PFSK-1 (cell line): ENCODE results near the gene CARS2.

Experiments used
- REST ChIP-seq, 2 experiments: IDR thresholded peaks; 2 replicates each; pipeline versions ENCODE4 v1.6.1 to v1.8.0; 2011 to 2012; ENCODE audit warnings: low read depth in 2 of 2, low read length in 2 of 2, control low read depth in 1 of 2, inconsistent platforms in 1 of 2, mild to moderate bottlenecking in 1 of 2, moderate library complexity in 1 of 2; ENCODE audit not compliant: insufficient read depth in 1 of 2
- TAF1 ChIP-seq: IDR thresholded peaks from 2 replicates; pipeline ENCODE4 v1.6.1; 2012; ENCODE audit warnings: low read length, control low read depth, borderline replicate concordance; ENCODE audit not compliant: insufficient read depth

- no peak for TF ChIP-seq REST (IDR thresholded peaks at IDR 0.05; ENCODE audit: insufficient read depth in 1 of 2, low read depth in 2 of 2, low read length in 2 of 2)
- no peak for TF ChIP-seq TAF1
These were observed 53.6 kb downstream of the CARS2 start for GRCh38 chr13:110652231-110652730.
